Right lobe of liver (tissue), 4 donors: ENCODE measurements around the gene MOBP.

Experiments
- POLR2A ChIP-seq: fragments of 450-650 bp; IDR thresholded peaks from one replicate; pipeline ENCODE4 v1.6.1; 2017; ENCODE audit warnings: antibody characterized with exemption, mild to moderate bottlenecking
- TF ChIP-seq, protein P1 (sequence below), 4 donors: fragments of 200-600 bp in 3 of 4; fragments of 450-650 bp in 1 of 4; IDR thresholded peaks; one replicate each; pipeline versions ENCODE4 v1.5.1 to v1.8.0; 2016 to 2022; ENCODE audit warnings: antibody characterized with exemption in 4 of 4, mild to moderate bottlenecking in 2 of 4
- donor health status: DM: no; HTN: no; CAD: no.
- donor health status: DM: no; HTN: no; CAD: no.
- donor health status: DM: no; HTN: yes; CAD: no.

GRCh38 chr3:39429466-39429865 is 38.0 kb upstream of the MOBP start:
- no peak for TF ChIP-seq POLR2A
- TF ChIP-seq, protein P1, sequence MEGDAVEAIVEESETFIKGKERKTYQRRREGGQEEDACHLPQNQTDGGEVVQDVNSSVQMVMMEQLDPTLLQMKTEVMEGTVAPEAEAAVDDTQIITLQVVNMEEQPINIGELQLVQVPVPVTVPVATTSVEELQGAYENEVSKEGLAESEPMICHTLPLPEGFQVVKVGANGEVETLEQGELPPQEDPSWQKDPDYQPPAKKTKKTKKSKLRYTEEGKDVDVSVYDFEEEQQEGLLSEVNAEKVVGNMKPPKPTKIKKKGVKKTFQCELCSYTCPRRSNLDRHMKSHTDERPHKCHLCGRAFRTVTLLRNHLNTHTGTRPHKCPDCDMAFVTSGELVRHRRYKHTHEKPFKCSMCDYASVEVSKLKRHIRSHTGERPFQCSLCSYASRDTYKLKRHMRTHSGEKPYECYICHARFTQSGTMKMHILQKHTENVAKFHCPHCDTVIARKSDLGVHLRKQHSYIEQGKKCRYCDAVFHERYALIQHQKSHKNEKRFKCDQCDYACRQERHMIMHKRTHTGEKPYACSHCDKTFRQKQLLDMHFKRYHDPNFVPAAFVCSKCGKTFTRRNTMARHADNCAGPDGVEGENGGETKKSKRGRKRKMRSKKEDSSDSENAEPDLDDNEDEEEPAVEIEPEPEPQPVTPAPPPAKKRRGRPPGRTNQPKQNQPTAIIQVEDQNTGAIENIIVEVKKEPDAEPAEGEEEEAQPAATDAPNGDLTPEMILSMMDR (IDR thresholded peaks at IDR 0.05), result no peak
